Measurements from ENCODE around the gene NARS2.

The NARS2 gene

DNA sequence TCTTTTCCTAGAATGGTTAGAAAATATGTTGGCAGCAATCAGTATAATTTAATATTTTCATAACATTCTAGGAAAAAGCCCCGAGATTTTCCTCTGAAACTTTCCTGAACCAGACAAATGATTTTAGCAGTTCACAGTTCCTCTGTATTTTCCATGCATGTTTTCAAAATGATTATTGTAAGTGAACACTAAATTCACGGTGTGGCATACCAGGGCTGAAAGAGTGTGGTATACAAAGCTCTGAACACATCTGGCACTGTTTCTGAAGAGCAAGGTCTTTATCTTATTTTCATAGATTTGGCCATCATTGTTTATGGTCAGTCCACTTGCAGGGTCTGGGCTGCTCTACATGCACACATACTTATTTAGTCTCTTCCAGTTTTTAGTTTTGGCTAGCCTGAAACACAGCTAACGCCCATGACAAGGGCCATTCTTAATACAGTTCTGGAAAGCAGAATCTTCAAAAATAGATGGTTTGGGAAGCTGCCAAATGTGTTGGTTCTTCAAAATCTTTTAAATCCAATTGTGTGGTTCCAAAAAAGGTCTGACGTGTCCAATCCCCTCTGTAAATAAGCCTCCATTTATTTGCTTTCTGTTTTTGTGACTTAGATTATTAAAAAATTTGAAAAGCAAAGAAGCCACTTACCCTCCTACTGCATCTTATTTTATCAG lies 149.1 kb downstream of the NARS2 start:
- H3K4me3 ChIP-seq (ENCODE audit: low read depth, low read length): no peak overlapping the region
- TF ChIP-seq, protein P1, sequence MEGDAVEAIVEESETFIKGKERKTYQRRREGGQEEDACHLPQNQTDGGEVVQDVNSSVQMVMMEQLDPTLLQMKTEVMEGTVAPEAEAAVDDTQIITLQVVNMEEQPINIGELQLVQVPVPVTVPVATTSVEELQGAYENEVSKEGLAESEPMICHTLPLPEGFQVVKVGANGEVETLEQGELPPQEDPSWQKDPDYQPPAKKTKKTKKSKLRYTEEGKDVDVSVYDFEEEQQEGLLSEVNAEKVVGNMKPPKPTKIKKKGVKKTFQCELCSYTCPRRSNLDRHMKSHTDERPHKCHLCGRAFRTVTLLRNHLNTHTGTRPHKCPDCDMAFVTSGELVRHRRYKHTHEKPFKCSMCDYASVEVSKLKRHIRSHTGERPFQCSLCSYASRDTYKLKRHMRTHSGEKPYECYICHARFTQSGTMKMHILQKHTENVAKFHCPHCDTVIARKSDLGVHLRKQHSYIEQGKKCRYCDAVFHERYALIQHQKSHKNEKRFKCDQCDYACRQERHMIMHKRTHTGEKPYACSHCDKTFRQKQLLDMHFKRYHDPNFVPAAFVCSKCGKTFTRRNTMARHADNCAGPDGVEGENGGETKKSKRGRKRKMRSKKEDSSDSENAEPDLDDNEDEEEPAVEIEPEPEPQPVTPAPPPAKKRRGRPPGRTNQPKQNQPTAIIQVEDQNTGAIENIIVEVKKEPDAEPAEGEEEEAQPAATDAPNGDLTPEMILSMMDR (IDR thresholded peaks at IDR 0.05; ENCODE audit: low read depth, low read length): no peak
- TF ChIP-seq POLR2A (IDR thresholded peaks at IDR 0.05; ENCODE audit: extremely low read depth, insufficient read length): no peak
- TF ChIP-seq, protein P2, sequence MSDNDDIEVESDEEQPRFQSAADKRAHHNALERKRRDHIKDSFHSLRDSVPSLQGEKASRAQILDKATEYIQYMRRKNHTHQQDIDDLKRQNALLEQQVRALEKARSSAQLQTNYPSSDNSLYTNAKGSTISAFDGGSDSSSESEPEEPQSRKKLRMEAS (IDR thresholded peaks at IDR 0.05; ENCODE audit: low read depth, low read length): no peak
- no peak for TF ChIP-seq MYC (IDR thresholded peaks at IDR 0.05; ENCODE audit: low read depth, low read length)
- DNase-seq (ENCODE audit: low read depth): no peak

DNA sequence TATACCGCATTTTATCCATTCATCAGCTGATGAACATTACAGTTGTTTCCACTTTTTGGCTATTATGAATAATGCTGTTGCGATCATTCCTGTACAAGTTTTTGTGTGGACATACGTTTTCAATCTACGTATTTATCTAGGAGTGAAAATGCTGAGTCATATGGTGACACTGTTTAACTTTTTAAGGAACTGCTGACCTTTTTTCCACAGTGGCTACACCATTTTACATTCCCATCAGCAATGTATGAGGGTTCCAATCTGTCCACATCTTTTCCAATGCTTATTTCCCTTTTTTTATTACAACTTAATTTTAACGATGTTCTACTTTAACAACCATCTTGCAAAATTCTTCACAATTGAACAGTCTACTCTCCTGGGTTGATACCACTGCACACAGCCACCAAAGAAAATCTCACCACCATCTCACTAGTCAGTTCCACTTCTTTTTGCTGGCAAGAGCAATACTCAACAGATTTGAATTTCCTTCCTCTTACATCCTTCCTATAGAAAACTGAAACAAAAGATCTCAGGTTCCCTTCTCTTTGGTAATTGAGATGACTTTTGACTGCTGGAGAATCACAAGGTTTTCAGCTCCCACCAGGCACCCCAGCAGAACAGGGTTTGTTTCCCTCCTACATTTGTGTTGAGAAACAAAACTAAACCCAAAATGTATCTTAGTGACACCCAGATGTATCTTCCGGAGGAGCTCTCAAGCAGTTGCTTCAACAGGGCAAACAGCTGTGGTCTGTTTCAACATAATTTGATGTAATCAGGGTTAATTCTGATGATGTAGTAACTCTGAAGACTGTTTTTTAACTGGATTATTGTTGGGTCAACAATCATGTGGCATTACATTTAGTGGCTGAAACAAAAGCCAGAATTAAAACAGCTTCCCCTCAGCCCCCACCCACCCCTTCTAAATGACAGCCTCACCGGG lies 150.1 kb downstream of the NARS2 start:
- peak; percentile 84 for DNase-seq (ENCODE audit: low read depth)
- H3K4me3 ChIP-seq (ENCODE audit: low read depth, low read length): no peak overlapping the region
- TF ChIP-seq, protein P2 (IDR thresholded peaks at IDR 0.05; ENCODE audit: low read depth, low read length): 0 out of 2 replicates have a peak, but pooled peaks have one; percentile 37
- TF ChIP-seq, protein P1 (IDR thresholded peaks at IDR 0.05; ENCODE audit: low read depth, low read length): no peak
- TF ChIP-seq MYC (IDR thresholded peaks at IDR 0.05; ENCODE audit: low read depth, low read length): peak; percentile 66; the same call in 1 of the 2 replicates
- TF ChIP-seq POLR2A (IDR thresholded peaks at IDR 0.05; ENCODE audit: extremely low read depth, insufficient read length): no peak

DNA sequence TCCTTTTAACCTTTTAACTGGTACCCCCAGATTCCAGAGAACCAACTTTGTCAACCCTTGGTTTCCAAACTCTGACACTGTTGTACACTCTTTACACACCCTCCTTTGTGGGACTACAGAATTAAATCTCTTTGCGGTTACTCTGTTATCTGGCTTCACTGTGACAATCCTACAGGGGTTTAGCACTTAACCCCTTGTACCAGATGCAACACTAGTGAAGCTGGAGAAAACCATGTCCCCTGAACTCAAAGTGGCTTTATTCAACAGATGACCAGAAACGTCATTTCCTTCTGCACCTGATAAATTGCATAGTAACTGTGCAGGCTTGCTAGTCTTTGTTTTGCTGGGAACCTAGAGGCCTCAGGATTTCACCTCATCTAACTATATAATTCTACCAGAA lies 151.4 kb downstream of the NARS2 start:
- TF ChIP-seq, protein P1 (IDR thresholded peaks at IDR 0.05; ENCODE audit: low read depth, low read length): no peak
- TF ChIP-seq, protein P2 (IDR thresholded peaks at IDR 0.05; ENCODE audit: low read depth, low read length): no peak
- no peak overlapping the region for H3K4me3 ChIP-seq (ENCODE audit: low read depth, low read length)
- DNase-seq (ENCODE audit: low read depth): no peak

DNA sequence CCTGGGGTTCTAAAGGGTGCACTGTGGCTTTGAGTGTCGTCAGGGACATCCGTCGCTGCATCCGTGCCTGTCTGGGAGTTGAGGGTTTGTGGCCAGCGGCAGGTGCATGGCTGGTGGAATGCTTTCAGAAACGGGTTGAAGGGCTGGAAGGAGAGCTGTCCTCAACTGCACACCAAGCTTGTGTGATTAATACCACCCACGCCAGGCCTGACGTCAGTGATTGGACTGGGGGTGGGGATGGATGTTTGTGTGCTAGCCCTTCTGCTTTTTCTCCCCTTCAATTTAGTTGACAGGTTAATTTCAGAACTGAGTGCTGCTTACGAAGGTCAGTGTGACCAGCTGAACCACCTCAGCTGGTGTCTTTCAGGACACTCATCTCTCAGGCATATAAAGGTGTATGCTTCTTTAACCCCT lies 153.9 kb downstream of the NARS2 start:
- peak; percentile 81 for DNase-seq (ENCODE audit: low read depth)
- TF ChIP-seq MYC (IDR thresholded peaks at IDR 0.05; ENCODE audit: low read depth, low read length): no peak
- TF ChIP-seq, protein P1 (IDR thresholded peaks at IDR 0.05; ENCODE audit: low read depth, low read length): no peak
- TF ChIP-seq, protein P2 (IDR thresholded peaks at IDR 0.05; ENCODE audit: low read depth, low read length): no peak
- no peak for TF ChIP-seq POLR2A (IDR thresholded peaks at IDR 0.05; ENCODE audit: extremely low read depth, insufficient read length)
- no peak overlapping the region for H3K4me3 ChIP-seq (ENCODE audit: low read depth, low read length)

DNA sequence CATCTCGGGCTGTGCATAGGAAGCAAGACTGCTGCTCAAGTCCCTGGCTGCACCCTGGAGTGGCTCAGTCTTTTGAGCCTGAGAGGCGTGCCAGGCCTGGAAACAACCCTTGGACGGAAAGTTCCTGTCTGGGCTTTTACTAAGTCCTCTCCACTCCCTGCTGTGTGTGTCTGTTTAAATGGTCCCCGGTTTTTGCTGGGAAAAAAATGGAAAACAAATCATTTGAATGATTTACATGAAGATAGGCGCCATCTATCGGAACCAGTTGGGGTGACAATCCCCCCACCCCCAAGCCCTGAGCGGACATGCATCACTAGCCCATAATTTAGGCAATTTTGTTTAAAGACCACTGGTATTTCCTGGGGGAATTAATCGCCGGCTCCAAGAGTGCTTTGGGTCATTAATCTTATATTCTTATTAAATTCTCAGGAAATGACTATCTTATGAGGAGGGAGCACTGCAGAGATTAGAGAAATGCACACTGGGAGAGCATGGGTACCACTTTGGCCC lies 154.4 kb downstream of the NARS2 start:
- TF ChIP-seq POLR2A (IDR thresholded peaks at IDR 0.05; ENCODE audit: extremely low read depth, insufficient read length): no peak
- TF ChIP-seq MYC (IDR thresholded peaks at IDR 0.05; ENCODE audit: low read depth, low read length): no peak
- TF ChIP-seq, protein P1 (IDR thresholded peaks at IDR 0.05; ENCODE audit: low read depth, low read length): peak; percentile 64
- TF ChIP-seq, protein P2 (IDR thresholded peaks at IDR 0.05; ENCODE audit: low read depth, low read length): no peak
- DNase-seq (ENCODE audit: low read depth): peak; percentile 83
- H3K4me3 ChIP-seq (ENCODE audit: low read depth, low read length): no peak overlapping the region

Data from NB4 (cell line).